NCI-H774 (cell line): ENCODE measurements around the gene MED13L.
A peak's percentile ranks its signal among the peaks of the same experiment; 100 is the strongest.

Experiments
- DNase-seq: peaks from one replicate; lab custom pipeline; 2025; lab: John Stamatoyannopoulos, UW

The MED13L gene

DNA sequence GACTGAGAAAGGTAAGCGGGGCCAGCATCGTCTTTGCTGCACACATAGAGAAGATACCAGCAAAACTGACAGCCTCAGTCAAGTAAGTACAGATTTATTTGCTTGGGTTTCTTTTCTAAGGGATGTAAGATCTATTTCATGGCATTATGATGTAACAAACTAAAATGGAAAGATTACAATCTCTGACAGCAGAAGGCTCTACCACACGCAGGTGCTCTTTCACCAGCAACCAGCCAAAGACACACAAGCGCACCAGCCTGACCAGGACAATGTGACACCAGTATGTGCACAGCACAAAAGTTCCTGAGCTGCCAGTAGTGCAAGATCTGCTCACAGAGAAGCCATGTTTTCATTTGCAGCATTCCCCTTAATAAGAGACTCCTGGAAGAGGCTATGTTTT lies 311.1 kb downstream of the MED13L start:
- no peak for DNase-seq

DNA sequence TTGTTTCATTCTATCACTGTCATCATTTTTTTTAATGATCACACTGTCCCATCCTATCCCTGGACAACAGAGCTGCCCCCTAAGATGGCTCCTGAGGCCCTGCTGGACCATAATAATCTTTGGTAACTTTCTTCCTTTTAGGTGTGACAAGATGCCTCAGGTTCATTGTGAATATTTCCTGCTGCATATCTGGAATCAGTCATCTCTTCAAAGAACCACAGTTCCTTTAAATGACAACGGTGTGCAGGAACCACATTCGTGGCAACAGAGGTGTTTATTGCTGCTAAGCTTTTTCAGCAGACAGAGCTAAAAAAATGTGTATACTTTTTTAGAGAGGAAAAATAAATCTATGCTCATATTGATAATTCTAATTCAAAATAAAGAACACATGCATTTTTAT lies 312.9 kb downstream of the MED13L start:
- no peak for DNase-seq

DNA sequence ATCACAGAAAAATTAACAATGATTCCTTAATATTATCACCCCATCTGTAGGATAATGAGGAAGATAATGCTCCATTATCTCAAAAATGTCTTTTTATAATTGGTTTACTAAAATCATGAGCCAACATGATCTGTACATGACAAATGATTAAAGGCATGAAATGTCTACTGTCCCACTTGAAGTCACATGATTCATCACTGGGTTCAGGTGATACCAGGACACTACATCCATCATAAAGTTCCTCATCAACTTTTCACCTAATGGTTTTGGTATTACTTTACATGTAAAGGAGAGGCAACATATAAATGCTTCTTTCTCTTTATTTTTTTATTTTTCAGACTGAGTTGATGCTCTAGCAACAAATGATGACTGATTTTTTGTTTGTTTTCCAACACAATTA lies 313.3 kb downstream of the MED13L start:
- DNase-seq = no peak

DNA sequence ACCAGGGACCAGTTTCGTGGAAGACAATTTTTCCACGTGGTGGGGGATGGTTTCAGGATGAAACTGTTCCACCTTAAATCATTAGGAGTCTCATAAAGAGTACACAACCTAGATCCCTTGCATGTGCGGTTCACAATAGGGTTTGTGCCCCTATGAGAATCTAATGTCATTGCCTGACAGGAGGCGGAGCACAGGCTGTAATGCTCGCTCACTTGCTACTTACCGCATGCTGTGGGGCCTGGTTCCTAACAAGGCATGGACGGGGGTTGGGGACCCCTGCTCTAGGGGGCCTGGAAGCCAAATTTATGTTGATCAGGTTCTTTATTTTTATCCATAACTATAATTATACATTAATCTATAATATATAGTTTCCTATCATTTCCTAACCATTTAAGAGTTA lies 315.3 kb downstream of the MED13L start:
- no peak for DNase-seq

DNA sequence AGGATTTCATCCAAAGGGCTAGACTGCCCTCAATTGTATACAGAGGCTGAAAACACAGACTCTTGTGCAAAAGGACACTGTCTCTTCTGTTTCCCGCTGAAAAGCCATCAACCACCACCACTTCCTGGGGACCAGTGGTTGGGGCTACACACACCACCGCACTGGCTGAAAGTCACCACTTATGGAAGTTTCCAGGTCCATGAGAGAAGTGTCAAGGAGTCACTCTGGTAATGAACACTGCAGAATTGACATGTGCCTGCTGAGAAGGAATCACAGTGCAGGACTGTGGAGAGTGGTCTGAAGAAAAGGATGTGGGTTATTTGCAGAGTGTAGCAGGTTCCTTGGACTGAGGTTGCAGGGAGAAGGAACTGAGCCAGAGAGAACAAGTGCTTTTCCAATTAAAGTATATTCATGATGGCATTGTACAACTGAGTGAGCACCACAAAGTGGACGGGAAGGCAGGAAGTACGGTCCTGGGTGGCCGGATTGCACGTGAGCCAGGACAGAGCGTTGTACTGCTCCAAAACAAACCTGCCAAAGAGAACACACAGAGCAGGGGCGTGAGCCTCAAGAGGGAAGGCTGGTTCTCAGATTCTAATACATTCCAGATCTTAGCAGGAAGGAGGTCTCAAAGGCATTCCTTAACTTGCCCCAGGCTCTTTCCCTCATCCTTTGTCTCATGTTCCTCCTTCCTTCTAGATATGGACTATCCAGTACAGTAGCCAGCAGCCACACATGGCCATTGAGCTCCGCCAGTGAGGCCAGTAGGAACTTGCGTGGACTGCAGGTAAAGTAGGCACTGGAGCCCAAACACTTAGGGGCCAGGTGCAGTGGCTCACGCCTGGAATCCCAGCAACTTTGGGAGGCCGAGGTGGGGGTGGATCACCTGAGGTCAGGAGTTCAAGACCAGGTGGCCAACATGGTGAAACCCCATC lies 316.4 kb downstream of the MED13L start:
- DNase-seq = no peak

DNA sequence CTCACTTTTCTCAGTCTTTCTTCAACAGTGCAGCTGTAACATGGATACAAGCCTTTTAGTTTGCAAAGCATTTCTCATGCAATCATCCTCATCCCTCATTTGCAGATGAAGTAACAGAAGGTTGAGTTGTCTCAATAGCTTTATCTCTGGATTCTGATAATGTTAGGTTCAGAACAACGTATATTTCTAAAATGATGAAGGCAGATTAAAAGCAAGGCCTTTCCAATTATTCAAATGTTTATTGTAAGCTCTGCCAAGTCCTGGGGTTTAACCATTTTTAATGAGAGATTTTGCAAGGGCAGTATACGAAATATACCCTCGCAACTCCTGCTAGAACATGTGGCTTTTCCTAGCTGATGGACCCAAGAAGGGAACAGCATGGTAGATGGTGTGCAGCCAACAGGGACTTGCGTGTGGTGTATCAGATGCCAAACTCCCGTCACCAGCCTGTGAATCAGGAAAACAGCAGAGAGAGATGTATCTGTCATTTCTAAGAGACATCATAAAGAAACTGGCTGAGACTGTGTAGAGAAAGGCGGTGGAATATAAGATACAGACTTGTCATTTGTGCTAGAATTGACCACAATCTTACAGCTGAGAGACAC lies 319.7 kb downstream of the MED13L start:
- no peak for DNase-seq

DNA sequence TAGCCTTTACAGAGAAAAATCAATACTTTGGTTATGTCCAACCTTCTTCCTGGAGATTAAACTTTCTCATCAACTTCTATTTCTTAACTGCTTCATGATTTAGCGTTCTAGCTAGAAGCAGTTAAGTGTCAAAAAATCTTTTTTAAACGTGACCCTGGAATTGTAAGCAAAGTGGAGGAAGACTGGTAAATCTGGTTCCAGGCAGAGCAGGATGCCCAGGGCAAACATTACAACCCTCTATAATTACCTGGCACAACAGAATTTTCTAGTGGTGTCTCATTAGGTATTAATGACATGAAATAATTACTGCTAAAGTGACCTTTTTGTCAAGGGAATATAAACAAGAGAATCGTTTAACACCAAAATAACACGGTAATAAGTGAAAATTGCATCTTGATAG lies 320.8 kb downstream of the MED13L start:
- DNase-seq = peak; percentile 34

DNA sequence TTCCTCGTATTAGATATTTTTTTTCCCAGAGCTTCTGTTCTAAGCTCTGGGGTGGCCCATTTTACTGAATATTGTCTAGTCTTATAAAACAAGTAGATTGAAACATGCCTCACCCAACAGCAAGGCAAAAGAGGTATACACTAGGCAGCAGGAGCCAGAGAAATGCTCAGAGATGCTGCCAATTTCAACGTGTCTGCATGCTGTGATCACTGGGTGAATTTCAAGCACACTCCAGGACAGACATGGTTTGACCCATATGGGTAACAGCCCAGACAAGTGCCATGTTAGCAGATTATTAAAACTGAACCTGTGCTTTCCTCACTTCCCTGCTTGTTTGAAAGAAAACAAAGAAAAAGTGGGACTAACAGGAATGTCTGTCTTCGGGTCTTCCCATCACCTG lies 321.3 kb downstream of the MED13L start:
- no peak for DNase-seq

DNA sequence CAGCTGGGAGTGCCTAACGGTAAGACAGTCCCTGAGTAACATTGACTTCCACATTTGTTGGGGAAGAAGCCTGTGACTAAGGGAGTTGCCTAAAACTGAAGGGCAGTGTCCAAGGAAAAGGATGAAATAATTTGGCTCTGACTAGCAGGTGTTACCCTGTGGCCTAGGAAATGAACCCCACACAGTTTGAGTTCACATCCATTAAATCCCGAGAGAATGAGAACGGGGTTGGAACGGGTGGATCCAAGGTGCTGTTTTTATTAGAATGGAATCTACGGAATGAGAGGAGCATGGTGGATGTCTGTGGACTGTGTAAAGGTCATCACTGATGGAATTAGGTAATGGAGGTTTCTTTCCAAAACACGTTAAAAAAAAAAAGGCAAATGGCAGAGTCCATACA lies 324.0 kb downstream of the MED13L start:
- DNase-seq = no peak

DNA sequence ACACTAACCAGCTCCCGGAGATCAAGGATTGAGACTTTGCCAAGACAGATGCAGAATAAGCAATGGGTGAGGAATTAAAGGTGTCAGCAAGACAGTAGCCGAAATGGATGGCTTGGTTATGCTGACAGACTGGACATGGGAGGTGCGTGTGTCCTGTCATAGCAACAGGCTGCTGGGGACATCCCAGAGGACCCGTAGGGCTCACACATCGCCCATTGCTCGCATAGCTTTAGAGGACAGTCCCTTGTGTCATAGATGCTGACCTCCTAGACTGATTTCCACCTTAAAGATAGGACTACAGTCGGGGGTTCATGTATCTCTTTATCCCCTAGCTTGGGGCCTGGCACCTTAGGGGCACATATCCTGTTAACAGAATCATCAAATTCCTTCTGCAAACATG lies 324.5 kb downstream of the MED13L start:
- DNase-seq = no peak

DNA sequence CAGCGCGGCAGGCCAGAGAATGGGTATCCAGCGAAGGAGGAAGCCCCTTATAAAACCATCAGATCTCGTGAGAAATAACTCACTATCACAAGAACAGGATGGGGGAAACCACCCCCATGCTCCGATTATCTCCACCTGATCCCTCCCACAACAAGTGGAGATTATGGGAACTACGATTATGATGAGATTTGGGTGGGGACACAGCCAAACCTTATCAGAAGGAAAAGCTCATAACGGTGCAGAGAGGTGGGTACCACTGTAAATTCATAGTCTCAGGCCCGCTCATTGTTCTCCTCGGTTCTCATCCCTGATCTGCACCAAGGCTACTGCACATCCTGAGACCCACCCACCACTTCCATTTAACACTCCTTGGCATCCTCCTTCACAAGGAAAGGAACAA lies 326.5 kb downstream of the MED13L start:
- DNase-seq = no peak

DNA sequence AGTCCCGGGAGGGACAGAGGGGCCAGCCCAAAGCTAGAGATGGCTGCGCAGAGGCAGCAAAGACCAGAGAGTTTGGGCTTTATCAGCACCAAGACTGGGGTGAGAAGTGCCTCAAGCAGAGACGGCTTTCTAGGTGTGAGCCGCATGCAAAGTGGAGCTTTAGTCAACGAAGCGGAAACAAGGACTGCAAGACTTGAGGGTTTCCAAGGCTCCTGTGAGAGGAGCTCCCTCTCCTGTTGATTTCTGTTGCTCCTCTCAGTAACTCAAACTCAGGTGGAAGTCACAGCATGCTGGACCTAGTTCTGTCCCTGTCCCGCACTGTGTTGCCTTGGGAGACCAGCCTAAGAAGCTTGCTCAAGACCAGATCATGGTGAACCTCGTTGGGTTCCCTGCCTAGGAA lies 327.8 kb downstream of the MED13L start:
- DNase-seq = no peak

DNA sequence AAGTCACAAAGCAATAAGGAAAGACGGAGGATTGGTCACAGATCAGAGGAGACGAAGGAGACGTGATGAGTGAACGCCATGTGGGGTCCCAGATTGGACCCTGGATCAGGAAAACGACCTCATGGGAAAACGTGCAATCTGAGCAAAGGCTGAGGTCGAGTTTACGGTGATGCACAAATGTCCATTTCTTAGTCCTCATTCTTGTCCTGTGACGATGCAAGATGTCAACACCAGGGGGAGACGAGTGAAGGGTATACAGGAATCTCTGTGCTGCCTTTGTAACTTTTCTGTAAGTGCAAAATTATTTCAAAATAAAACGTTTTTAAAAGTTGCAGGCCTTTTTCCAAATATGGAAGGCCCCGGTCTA lies 329.8 kb downstream of the MED13L start:
- DNase-seq = no peak

DNA sequence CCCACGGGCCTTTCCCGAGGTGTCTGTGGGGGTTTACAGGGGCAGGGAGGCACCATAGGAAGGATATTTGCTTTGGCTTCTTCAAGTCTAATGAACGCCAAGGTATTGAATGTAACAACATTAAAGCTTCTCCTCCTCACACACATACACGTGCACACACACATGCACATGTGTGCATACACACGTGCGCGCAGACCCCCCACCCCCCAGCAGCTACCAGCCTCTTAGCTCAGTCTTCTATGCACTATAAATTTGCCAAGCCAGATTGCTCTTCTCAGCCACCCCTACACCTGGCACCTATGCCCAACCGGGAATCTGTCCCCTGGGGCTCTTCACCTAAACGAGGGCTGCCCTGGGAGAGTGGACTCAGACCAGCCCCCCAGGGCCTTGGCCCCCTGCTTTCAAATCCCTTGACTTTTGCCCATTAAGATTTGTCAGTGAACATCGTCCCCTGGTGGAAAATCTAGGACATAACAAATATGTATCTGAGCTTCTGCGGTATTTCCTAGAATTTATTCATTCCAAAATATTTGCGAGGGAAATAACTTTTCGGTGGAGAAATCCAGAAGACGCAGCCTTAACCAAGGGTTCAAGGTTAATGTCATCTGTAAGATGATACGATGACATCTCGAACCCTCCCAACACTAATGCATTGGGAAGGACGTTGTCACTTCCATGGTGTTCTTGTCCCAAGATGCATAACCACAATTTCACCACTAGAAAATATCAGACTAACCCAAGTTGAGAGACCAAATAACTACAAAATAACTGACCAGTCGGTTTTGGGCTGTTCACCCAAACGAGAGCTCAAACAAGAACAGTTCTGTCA lies 330.4 kb downstream of the MED13L start:
- no peak for DNase-seq

DNA sequence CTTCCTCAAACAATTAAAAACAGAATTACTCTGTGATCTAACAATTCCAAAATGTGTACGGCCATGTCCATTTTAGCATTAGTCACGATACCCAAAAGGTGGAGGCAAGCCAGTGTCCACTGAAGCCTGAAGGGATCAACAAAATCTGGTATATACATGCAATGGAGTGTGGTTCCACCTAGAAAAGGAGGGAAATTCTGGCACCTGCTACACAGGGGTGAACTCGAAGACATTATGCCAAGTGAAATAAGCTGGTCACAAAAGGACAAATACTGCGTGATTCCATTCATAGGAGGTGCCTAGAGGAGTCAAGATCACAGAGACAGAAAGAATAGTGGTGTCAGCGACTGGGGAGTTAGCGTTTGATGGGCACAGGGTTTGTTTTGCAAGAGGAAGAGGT lies 331.4 kb downstream of the MED13L start:
- no peak for DNase-seq

DNA sequence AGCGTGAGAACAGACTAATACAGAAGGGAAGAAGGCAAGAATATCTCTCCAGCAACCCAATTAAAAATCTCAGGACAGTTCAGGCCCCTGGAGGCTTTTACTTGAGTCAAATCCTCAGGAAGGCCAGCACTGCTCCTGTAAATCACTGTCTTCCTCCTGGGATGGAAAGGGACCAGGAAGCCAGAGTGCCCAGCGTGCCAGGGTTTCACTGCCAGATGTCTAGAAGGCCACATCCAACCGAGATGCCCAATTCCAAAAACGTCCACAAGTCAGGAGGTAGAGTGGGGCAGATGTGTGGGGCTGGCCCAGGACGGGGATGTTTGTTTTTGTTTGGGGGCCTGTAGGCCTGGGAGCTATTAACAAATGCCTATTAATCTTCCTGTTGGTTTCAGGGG lies 332.0 kb downstream of the MED13L start:
- DNase-seq = no peak

DNA sequence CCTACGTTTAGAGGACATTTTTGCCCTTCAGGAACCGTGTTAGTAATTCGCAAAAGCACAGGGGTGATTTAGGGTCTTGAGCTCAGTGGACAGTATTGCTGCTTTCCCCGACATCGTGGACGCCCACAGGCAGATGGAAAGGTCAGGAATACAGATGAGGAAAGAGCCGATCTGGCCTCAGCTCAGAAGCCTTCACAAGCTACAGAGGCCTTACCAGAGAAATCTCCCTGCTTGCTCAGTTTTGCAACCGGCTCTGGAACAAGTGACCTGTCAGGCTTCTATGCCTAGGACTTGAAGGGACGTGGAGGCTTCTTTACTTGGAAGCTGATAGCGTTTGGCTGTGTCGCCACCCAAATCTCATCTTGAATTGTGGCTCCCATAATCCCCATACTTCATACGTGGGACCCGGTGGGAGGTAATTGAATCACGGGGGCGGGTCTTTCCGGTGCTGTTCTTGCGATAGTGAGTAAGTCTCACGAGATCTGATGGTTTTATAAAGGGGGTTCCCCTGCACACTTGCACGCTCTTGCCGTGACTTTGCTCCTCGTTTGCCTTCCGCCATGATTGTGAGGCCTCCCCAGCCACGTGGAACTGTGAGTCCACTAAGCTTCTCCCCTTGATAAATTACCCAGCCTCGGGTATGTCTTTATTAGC lies 332.5 kb downstream of the MED13L start:
- DNase-seq = no peak

DNA sequence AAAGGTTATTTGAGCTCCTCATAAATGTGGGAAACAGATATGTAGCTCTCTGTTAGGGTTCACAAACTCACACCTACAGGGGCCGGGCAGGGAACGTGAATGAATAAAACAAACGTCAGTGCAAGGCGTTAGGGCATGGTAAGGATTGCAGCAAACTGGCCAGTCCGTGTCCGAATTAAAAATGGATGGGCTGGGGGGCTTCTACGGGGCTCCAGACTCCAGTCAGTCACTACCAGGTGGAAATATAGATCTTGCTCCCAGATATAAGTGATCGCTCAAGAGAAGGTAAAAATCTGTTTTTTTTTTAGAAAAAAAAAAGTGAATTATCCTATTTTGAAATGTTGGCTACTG lies 333.1 kb downstream of the MED13L start:
- no peak for DNase-seq

DNA sequence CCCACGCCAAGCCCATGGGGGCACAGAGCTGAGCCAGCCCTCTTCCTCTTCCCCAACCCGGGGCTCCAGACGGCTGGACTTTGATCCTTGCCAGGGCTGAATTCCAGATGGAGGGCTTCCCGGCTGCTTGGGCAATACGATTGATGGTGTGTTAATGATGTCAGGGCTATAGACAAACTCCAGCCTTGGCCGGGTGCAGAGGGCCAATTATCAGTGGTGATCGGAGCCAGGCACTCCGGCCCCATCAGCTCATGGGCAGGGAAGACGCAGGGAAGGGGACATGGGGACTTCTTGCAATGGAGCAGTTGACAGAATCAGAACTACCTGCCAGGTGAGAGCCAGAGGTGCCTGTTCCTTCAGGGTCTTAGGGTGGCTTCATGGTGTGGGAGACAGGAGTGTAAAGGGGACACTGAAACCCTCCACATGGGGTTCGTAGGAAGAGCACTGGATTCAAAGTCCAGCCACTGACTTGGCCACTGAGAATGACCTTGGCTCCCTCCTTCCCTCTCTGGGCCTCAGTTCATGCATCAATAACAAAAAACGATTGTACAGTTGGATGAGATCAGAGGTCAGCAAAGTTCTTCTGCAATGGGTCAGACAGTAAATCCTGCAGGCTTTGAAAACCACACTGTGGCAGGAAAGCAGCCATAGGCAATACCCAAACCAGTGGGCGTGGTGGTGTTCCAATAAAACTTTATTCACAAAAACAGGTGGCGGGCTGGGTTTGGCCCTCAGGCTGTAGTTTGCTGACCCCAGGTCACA lies 333.7 kb downstream of the MED13L start:
- no peak for DNase-seq

DNA sequence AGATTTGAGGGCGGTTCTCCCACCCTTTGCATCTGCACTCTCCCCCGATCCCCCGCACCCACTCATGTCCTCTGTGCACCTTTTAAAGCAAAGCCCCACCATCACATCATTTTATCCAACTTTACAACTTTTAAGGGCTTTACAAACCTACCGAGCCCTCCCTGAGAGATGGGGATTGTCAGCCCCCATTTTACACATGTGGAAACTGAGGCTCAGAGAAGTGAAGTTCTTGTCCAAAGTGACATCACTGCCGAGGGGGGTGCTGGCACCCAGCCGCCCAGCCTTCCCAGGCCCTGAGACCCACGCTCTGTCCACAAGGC lies 334.2 kb downstream of the MED13L start:
- no peak for DNase-seq

DNA sequence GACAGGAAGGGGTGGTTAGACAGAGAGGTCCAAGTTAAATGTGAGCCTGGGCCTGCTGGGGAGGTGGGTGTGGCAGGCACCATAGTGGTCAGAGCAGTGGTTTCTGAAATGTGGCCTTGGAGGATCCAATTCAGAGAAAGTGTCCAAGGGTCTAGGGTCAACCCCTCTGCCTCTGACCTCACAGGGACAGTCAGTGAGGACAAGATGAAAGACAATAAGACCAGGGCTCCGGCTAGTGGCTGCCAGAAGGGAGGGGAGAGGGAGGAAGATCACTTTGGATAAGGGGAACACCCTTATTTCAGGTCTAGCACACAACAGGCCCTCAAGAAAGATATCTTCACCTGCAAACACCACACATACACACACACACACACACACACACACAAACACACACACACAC lies 335.1 kb downstream of the MED13L start:
- no peak for DNase-seq

DNA sequence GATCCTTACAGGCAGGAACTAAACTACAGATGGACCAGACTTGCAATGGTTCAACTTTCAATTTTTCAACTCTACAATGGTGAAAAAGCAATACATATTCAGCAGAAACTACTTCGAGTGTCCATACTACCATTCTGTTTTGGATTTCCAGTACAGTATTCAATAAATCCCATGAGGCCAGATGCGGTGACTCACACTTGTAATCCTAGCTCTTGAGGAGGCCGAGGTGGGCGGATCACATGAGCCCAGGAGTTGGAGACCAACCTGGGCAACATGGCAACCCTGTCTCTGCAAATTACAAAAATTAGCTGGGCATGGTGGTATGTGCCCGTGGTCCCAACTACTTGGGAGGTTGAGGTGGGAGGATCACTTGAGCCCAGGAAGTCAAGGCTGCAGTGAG lies 336.1 kb downstream of the MED13L start:
- no peak for DNase-seq
